Measurements from ENCODE around the gene U2AF1L4.

DNA sequence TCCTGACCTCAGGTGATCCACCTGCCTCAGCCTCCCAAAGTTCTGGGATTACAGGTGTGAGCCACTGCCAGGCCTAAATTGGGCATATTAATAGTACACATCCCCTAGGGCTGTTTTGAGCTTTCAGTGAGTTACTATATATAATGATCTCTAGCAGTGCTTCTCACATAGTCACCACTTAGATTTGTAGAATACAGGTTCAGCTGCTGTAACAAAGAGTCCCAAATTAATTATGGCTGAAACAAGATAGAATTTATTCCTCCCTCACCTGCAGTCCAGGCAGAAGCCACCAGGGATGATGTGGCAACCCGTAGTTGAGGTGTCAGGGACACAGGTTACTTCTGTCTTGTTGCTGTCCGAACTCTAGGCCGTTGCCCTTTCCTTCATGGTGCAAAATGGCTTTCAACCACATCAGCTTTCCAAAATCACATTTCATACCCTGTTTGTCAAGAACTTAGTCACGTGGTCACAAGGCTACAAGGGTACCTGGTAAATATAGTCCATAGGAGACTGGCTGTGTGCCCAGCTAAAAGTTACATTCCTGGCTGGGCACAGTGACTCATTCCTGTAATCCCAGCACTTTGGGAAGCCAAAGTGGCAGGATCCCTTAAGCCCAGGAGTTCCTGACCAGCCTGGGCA, 15.6 kb upstream of the U2AF1L4 start:
- TF ChIP-seq, protein P1, sequence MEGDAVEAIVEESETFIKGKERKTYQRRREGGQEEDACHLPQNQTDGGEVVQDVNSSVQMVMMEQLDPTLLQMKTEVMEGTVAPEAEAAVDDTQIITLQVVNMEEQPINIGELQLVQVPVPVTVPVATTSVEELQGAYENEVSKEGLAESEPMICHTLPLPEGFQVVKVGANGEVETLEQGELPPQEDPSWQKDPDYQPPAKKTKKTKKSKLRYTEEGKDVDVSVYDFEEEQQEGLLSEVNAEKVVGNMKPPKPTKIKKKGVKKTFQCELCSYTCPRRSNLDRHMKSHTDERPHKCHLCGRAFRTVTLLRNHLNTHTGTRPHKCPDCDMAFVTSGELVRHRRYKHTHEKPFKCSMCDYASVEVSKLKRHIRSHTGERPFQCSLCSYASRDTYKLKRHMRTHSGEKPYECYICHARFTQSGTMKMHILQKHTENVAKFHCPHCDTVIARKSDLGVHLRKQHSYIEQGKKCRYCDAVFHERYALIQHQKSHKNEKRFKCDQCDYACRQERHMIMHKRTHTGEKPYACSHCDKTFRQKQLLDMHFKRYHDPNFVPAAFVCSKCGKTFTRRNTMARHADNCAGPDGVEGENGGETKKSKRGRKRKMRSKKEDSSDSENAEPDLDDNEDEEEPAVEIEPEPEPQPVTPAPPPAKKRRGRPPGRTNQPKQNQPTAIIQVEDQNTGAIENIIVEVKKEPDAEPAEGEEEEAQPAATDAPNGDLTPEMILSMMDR (IDR thresholded peaks at IDR 0.05): peak in 1 of 6 experiments; percentile 7
- no peak for TF ChIP-seq POLR2A (IDR thresholded peaks at IDR 0.05)
